ENCODE data around the gene EFCAB6.

DNA sequence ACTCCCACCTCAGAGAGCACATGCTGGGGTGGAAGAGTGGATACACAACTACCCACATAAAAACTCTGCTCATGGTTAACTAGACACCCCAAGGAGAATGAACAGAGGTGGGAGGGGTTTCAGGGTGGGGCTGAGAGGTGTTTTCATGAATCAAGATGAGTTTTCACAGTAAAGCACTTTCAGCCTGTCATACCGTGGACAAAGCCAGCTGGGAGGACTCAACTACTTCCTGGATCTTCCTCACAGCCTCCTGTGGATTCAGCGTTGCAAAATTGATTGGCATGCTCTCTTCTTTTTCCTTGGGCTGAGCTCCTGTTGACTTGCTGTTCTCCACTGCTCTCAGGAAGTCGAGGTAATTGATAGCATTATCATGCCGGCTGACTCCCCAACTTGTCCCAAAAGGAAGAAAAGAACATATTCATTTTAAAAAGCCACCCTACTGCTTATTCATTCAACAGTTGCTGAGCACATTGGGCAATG lies 231.8 kb downstream of the EFCAB6 start:
- no peak for TF ChIP-seq CTCF (IDR thresholded peaks at IDR 0.05)
- TF ChIP-seq POLR2A (IDR thresholded peaks at IDR 0.05), result no peak
